ENCODE measurements around the gene CNOT1.
"Not testable (repeated sequence)": the region's sequence is repeated elsewhere in the genome, so short reads cannot be mapped to it uniquely, and the experiment has no call there.

Gene CNOT1

DNA sequence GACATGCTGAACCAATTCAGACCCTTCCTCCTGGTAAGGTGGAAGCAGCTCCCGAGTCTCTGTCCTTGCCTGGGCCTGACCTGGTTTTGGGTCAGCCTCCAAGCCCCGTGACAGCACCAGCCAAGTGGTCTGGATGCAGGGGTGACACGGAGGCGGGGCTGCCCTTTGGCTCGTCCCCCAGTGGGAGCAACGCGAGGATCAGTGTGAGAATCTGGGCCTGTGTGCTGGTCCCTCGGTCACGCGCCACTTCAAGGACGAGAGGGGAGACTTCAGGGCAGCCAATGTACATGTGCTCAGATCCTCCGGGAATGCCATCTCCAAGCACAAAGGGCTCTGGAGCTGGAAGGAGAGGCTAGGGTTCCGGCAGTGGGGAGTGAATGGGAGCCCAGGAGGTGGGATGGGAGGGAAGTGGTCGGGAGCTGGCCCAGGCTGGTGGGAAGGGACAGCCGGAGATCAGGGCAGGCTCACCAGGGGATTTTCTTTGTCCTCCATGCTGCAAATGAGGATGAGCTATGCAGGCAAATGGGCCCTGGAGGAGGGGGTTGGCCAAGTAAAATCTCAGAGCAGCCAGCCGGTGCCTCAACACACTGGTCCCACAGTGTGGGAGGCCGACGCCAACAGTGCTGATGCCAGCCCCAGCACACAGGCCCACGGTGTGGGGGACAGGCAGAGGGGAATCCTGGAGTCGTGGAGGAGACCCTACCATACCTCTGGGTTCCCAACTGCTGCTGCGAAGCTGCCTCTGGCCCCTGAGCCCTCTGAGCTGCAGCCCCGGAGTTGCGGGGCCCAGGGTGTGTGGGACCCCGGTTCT, 133.9 kb downstream of the CNOT1 start:
- no peak for DNase-seq
- in situ Hi-C loops (cut with MboI; ENCODE audit: low pct_unique_long_range_greater_than_20kb, low sequenced_read_pairs) = loop anchor here (10.0 kb wide), 1 partner anchor 161 kb away; no protein-coding TSS in a partner anchor

DNA sequence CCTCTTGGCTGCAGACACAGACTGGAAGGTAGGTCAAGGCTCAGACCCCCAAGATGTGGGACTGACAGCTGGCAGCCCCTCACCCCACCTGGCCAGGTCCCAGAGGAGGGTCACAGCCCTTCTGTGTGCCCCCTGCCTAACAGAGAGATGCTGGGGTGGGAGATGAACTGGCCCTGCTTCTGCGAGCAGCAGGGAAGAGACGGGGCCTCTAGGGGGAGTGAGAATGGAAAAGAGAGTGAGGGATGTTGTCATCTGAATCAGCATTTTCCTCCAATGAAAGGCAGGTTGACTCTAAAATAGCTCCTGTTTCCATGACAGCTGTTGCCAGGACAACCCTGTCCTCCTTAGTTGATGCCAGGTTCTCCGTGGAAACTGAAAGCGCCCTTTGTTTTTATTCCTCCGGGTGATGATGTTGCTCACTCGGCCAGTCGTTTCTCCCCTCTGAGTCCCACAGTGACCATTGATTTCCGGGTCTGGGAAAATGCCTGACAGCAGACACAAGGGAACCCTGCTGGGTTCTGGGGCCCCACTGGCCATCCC, 134.6 kb downstream of the CNOT1 start:
- in situ Hi-C loops (cut with MboI; ENCODE audit: low pct_unique_long_range_greater_than_20kb, low sequenced_read_pairs) = loop anchor here (10.0 kb wide), 1 partner anchor 160 kb away; no protein-coding TSS in a partner anchor
- peak; percentile 86 for DNase-seq

DNA sequence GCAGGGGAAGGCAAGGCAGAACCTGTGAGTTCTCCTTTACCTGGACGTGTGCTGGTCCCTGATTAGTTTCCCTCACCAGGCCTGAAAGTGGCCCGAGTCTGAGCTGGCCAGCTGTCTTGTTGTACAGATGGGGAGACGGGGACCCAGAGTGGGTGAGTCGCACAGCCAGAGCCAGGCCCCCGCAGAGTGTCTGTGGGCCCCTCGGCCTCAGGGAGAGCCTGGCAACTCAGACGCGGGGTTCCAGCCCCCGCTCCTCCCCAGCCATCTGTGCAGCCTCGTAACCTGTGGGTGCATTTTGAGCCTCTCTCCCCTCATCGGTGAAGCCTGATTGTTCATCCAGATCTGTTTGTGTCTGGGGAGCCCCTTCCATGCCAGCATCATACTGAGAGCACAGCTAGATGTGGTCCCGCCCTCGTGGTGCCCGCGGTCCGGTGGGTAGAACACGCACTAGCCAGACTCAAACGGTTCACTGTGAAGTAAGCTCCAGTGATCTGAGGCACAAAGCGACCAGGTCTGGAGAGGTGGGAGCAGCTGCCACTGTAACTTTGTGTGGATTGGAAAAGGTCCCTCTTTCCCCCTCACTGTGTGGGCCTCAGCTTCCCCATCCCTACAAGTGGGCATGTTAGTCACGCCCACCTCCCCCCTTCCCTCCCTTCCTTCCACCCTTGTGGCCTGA, 135.7 kb downstream of the CNOT1 start:
- no peak for DNase-seq
- in situ Hi-C loops (cut with MboI; ENCODE audit: low pct_unique_long_range_greater_than_20kb, low sequenced_read_pairs) = loop anchor here (10.0 kb wide), 1 partner anchor 159 kb away; no protein-coding TSS in a partner anchor

DNA sequence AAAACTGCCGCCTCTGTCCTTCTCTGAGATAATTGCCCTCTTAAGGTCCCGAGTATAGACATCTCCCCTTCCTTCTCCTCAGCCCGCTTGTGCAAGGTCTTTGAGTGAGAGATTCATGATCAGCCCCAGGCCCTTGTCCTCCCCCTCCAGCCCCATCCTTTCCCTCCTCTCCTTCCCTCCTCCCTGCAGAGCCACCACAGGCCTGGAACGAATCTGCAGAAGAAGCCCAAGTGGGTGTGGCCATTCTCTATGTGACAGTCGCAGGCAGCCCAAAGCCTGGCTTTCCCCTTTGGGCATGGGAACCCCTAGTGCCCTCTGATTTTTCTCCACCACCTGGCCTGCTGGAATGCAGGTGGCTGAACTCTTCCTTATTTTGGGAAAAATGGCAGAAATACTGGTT, 136.9 kb downstream of the CNOT1 start:
- no peak for DNase-seq
- in situ Hi-C loops (cut with MboI; ENCODE audit: low pct_unique_long_range_greater_than_20kb, low sequenced_read_pairs) = loop anchor here (10.0 kb wide), 1 partner anchor 158 kb away; no protein-coding TSS in a partner anchor

DNA sequence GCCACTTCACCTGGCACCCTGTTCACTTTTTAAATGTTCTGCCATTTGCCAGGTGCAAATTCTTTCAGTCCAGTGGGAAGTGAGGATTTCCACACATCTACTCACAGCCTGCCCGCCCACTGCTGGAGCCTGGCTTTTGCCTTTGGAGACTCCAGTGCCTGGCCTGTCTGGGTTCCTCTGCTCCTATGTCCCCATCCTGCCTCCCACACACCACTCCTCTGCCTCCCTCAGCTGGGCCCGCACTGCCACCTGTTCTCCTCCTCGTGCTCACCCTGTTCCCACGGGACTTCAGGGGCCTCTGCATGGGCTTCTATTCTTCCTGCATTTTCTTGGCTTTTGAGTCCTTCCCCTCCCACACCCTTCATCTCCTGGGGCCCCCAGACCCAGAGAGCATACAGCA, 137.6 kb downstream of the CNOT1 start:
- in situ Hi-C loops (cut with MboI; ENCODE audit: low pct_unique_long_range_greater_than_20kb, low sequenced_read_pairs) = loop anchor here (10.0 kb wide), 1 partner anchor 157 kb away; no protein-coding TSS in a partner anchor

DNA sequence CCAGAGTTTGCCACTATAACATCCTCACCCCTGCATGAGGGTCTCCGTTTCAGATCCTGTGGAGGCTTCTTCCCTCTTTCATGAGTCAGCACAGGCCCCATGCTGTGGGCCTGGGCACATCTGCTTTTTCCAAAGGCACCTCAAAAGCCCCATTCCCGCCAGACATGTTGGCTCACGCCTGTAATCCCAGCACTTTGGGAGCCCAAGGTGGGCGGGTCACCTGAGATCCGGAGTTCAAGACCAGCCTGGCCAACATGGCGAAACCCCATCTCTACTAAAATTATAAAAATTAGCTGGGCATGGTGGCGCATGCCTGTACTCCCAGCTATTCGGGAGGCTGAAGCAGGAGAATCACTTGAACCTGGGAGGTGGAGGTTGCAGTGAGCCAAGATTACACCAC, 139.1 kb downstream of the CNOT1 start:
- in situ Hi-C loops (cut with MboI; ENCODE audit: low pct_unique_long_range_greater_than_20kb, low sequenced_read_pairs) = loop anchor here (10.0 kb wide), 1 partner anchor 156 kb away; no protein-coding TSS in a partner anchor

More for the DNA sequence above, 137.6 kb downstream of the CNOT1 start:
- no peak for DNase-seq

DNA sequence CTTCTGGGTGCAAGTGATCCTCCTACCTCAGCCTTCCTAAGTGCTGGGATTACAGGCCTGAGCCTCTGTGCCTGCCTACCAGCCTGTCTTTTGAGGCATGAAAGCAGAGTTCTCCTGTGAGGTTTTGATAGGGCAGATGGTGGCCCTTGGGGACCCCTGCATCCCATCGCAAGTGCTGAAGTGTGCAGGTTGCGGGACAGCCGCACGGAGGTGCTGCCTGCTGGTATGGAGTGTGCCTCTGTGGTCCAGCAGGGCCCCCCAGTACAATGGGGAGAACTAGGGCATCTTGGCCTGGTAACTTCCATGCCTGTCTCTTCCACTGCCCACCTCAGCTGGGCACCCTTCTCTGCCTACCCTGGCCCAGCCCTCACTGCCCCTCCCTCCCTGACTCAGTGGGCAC, 139.6 kb downstream of the CNOT1 start:
- in situ Hi-C loops (cut with MboI; ENCODE audit: low pct_unique_long_range_greater_than_20kb, low sequenced_read_pairs) = loop anchor here (10.0 kb wide), 1 partner anchor 155 kb away; no protein-coding TSS in a partner anchor
- DNase-seq = no peak

More for the DNA sequence above, 139.1 kb downstream of the CNOT1 start:
- not testable (repeated sequence) for DNase-seq

DNA sequence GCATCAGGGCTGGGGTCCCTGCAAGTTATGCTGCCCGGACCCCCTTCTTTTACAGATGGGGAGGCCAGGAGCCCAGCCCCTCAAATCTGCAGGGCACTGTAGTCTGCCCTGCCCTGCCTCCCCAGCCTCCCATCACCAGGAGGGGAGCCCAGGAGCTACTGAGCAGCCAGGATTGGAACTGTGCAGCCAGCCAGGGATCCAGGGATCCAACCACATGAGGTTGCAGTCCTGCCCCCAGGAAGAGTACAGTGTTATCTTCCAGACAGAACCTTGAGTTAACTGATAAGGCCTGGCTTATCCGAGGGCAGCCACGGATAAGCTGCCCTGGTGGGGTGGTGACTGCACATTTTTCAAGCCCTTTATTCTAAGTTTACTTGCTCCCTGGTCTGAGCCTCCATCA, 141.1 kb downstream of the CNOT1 start:
- in situ Hi-C loops (cut with MboI; ENCODE audit: low pct_unique_long_range_greater_than_20kb, low sequenced_read_pairs) = no loop called here

DNA sequence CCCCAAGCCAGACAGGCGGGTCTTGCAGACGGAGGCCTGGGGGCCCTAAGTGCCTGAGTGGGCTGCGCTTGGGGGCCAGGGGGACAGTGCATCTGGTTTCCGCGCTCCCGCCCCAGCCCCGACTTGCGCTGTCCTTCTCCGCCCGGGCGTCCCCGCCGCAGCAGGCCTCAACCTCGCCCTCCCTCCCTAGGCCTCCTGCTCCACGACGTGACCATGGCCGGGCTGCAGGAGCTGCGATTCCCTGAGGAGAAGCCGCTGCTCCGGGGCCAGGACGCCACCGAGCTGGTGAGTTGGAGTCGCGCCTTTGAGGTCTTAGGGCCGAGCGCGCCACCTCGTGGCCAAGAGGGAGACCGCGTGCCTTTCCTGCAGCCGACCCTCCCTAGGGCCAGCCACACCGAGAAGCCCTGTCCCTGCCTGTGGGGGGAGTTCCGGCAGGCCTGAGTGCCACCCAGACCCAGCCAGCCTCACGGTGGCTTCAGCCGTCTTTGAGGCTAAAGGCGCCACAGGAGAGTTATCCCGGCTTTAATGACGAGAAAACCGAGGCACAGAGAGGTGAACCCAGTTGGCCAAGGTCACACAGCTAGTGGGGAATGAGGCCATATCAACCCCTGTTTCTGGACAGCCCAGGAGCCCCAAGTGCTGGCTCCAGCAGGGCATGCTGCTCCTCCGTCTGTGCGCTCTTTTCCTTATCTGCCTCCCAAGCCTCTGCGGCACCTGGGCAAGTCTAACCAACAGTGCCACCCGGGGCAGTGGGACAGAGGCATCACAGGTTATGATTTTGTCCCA, 141.9 kb downstream of the CNOT1 start:
- in situ Hi-C loops (cut with MboI; ENCODE audit: low pct_unique_long_range_greater_than_20kb, low sequenced_read_pairs) = no loop called here
- DNase-seq = peak; percentile 81

More for the DNA sequence above, 141.1 kb downstream of the CNOT1 start:
- no peak for DNase-seq

DNA sequence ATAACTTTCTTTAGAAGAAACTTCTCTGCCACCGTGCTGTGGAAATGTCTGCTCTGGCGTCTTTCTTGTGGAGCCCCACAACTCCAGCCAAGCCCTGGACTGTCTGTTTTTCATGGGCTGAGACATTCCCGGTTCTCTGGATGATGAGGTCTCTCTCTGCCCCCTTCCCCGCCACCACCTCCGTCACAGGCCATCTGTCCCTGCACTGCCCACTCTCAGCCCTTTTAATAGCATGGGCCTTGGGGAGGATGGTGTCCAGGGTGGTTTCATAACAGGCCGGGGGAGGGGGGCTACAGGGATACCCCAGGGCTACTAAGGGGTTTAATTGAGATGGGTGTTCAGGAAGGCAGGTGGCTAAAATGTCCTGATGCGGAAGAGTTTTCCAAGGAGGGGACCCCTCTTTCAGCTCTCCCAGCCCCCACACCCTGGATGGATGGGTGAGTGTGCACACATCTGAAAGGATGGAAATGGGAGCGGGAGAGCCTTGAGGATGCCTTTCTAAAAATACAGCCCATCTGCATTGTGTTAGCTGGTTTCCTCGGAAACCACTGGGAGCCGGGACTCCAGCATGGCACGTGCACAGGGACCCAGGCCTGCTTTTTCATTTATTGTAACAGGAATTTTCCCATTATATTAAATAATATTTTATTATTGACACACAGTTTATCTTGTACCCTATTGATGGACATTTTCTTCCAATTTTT, 144.3 kb downstream of the CNOT1 start:
- in situ Hi-C loops (cut with MboI; ENCODE audit: low pct_unique_long_range_greater_than_20kb, low sequenced_read_pairs) = no loop called here

DNA sequence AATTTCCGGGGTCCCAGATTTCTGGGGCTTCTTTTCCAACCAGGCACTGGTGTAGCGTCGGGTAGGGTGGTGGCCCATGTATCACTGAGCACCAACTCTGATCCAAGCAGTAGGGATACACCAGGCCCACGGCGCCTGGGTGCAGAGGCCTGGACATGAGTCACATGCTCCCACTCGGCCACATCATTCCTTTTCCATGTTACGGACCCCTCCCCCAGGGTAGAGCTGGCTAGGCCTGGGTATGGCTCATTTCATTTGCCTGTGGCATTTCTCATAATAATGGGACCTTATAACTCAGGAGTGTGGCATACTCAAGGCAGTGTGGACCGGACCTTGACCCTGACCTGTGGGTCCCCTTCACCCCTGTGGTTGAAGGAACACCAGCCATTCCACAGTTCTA, 147.7 kb downstream of the CNOT1 start:
- in situ Hi-C loops (cut with MboI; ENCODE audit: low pct_unique_long_range_greater_than_20kb, low sequenced_read_pairs) = no loop called here

More for the DNA sequence above, 144.3 kb downstream of the CNOT1 start:
- DNase-seq = no peak

DNA sequence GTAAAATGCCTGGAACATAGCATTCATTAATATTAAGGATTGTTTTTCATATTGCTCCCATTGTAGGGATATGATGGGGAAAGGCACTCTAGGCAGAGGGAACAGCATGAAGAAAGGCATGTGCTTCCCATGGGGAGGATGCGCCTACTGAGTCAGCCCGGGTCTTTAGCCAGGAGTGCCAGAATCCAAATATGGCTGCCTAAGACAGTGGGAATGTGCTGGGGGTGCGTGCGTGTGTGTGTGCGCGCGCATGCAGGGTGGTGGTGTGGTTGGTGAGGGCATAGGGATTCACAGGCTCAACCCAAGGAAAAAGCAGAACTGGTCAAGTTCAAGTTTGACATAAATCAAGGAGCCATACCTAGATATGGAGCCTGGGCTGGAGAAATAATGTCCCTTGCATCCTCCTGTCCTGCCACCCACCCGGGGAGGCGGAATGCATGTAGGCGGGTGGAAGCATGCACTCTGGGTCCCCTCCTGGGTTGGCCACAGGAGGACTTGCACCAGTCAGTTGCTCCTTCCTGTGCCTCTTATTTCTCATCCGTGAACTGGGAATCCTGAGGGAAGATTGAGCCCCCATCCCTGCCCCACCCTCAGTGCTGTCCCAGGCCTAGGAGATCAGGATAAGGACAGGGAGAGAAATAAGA, 148.3 kb downstream of the CNOT1 start:
- DNase-seq = no peak
- in situ Hi-C loops (cut with MboI; ENCODE audit: low pct_unique_long_range_greater_than_20kb, low sequenced_read_pairs) = no loop called here

More for the DNA sequence above, 147.7 kb downstream of the CNOT1 start:
- DNase-seq = no peak

DNA sequence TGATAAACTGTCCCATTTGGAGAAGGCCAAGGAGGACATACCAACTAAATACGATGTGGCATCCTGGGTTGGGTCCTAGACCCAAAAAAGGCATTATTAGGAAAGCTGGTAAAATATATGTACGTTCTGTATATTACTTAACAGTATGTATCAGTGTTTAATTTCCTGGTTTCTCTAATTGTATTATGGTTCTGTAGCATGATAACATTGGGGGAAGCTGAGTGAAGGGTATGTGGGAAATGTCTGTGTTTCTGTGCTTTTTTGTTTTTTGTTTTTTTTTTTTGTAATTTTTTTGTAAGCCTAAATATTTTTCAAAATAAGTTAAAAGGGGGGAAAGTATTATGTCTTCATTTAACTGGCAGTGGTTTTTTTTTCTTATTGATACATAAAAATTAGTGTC, 151.2 kb downstream of the CNOT1 start:
- DNase-seq = no peak
- in situ Hi-C loops (cut with MboI; ENCODE audit: low pct_unique_long_range_greater_than_20kb, low sequenced_read_pairs) = no loop called here

DNA sequence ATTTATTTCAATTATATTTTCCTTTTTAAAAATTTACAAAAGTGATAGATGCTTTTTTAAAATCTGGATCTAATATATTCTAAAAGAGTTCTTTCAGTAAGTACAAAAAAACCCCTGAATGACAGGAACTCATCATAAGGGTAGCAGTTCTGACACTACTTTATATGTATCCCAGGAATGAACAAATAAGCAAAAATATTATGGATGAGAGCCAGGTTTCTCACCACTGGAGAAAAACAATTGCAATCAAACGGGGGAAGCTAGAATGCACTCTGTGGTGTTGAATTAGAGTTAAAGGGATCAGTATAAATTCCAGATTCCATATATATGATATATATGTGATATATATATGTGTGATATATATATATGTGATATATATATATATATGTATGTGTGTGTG, 152.8 kb downstream of the CNOT1 start:
- DNase-seq = no peak
- in situ Hi-C loops (cut with MboI; ENCODE audit: low pct_unique_long_range_greater_than_20kb, low sequenced_read_pairs) = no loop called here

DNA sequence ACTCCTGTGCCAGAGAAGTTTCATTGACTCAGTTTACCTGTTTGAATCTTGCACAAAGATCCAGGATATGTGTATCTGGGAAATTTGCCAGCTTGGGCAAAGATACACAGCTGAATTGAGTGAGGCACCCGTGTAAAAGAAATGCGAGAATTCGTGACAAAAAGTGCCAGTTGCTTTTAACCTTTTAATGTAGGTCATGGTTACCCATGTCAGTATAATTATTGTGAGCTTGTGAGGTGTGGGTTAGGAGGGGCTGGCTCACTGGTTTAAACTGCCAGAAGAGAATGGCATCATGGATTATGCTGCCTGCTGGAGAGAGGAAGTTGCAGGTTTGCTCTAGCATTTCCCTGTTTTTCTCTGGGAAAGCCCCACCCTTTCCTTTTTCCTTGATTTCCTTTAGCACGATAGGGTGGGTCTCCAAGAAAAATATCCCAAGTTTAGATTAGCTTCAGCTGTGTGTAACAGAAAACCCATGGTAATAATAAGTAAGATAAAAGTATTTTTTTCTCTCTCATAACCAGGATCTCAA, 154.5 kb downstream of the CNOT1 start:
- in situ Hi-C loops (cut with MboI; ENCODE audit: low pct_unique_long_range_greater_than_20kb, low sequenced_read_pairs) = no loop called here
- DNase-seq = no peak

DNA sequence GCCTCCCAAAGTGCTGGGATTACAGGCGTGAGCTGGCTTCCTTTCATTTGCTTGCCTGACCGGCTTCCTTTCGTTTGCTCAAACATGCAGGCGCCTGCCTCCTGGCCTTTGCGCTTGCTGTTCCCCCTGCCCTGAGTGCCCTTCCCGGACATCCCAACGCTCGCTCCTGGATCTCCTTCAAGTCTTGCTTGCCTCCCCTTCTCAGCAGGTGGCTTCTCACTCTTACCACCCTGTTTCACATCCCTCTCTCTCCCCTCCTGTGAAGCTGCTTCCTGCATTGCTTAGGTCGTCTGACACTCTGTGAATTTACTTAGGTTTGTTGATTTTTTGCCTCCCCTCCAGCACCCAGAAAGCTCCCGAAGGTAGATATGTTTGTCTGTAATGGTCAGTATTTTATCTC, 155.3 kb downstream of the CNOT1 start:
- in situ Hi-C loops (cut with MboI; ENCODE audit: low pct_unique_long_range_greater_than_20kb, low sequenced_read_pairs) = no loop called here
- no peak for DNase-seq

DNA sequence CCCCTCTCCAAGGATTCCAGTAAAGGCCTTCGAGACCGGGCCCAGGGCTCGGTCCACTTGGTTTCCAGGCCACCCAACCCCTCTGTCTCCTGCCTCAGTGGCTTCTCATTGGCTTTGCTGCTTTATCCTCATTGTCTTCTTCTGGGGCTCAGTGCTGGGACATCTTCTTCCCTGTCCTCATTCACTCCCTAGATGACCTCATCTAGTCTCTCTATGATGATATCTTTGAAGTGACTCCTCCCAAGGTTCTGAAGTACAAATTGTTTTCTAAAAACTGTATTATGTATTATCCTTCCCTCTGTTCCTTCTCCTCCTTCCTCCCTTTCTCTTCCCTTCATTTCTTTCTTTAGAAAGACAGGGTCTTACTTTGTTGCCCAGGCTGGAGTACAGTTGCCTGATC, 156.8 kb downstream of the CNOT1 start:
- no peak for DNase-seq
- in situ Hi-C loops (cut with MboI; ENCODE audit: low pct_unique_long_range_greater_than_20kb, low sequenced_read_pairs) = no loop called here

DNA sequence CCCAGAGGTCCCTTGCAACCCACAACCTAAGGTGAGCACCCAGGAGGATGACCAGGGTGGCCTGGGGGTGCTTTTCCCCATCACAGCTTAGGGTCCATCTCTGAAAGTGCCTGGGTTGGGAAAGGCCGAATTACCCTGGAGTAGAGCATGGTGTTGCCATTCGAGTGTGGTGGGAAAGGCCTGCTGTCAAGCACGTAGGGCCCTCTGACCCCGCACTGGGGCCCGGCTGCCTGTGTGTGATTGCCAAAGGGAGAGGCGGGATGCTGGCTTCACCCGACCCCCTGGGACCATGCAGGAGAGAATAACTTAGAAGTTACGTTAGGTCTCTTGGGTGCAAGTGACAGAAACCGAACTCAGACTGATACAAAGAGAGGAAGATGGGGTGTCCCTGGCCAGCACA, 157.4 kb downstream of the CNOT1 start:
- no peak for DNase-seq
- in situ Hi-C loops (cut with MboI; ENCODE audit: low pct_unique_long_range_greater_than_20kb, low sequenced_read_pairs) = no loop called here
